ENCODE results near the gene ELOVL5.

The ELOVL5 gene

DNA sequence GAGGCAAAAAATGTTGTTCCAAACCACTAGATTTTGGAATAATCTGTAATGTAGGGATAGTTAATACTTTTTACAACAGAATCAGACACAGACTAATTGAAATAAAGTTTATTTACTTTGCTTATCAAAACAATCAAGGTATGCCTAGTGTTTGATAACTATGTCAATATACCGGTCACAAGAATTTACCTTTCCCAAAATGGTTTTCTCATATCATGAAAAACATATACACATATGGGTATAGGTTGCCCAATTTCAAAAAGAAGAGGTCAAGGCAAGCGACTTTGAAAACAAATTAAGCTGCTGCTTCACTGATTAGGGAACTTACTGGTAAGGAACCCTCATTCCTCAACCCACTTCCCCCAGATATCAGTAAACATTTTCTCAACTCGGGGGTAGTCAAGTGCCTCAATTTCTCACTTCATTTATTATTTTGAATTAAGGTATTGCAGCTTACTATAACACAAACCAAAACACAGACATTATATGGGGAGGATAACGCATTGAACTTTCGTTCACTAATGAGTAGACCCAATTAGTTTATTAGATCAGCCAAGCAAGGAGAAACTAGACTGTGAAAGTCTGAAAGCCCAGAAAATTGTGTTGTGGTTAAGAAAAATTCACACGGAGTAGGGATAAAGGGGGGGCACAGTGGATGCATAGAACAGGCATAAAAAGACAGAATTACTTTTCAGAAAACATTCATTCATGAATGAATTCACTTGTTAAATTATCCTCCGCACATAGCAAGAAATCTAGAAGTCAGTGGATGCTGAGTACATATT lies 9.0 kb upstream of the ELOVL5 start:
- Histone ChIP-seq H3K27me3 (ENCODE audit: insufficient read depth, poor library complexity, severe bottlenecking) (no peaks in the 10 kb centered on the region), H3K27ac (replicated peaks) (no peak overlapping the region), H3K4me3 (replicated peaks; ENCODE audit: insufficient read depth, low read length) (no peak overlapping the region)
- DNase-seq (ENCODE audit: low read depth in 1 of 2, low spot score in 1 of 2): no peak
- TF ChIP-seq GABPA (IDR thresholded peaks at IDR 0.05; ENCODE audit: low read depth) (no peak), CTCF (IDR thresholded peaks at IDR 0.05; ENCODE audit: insufficient read depth, low read length) (no peak), SPI1 (IDR thresholded peaks at IDR 0.05; ENCODE audit: borderline replicate concordance, low read depth) (no peak), POLR2AphosphoS5 (IDR thresholded peaks at IDR 0.05; ENCODE audit: low read depth) (no peak)
- TF ChIP-seq, protein P1, sequence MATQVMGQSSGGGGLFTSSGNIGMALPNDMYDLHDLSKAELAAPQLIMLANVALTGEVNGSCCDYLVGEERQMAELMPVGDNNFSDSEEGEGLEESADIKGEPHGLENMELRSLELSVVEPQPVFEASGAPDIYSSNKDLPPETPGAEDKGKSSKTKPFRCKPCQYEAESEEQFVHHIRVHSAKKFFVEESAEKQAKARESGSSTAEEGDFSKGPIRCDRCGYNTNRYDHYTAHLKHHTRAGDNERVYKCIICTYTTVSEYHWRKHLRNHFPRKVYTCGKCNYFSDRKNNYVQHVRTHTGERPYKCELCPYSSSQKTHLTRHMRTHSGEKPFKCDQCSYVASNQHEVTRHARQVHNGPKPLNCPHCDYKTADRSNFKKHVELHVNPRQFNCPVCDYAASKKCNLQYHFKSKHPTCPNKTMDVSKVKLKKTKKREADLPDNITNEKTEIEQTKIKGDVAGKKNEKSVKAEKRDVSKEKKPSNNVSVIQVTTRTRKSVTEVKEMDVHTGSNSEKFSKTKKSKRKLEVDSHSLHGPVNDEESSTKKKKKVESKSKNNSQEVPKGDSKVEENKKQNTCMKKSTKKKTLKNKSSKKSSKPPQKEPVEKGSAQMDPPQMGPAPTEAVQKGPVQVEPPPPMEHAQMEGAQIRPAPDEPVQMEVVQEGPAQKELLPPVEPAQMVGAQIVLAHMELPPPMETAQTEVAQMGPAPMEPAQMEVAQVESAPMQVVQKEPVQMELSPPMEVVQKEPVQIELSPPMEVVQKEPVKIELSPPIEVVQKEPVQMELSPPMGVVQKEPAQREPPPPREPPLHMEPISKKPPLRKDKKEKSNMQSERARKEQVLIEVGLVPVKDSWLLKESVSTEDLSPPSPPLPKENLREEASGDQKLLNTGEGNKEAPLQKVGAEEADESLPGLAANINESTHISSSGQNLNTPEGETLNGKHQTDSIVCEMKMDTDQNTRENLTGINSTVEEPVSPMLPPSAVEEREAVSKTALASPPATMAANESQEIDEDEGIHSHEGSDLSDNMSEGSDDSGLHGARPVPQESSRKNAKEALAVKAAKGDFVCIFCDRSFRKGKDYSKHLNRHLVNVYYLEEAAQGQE (IDR thresholded peaks at IDR 0.05; ENCODE audit: insufficient replicate concordance, low read depth): no peak

GRCh38 chr6:53353624-53354023 lies 4.9 kb upstream of the ELOVL5 start:
- no peaks in the 10 kb centered on the region for H3K27me3 ChIP-seq (ENCODE audit: insufficient read depth, poor library complexity, severe bottlenecking)

GRCh38 chr6:53352360-53352759 lies 3.6 kb upstream of the ELOVL5 start:
- no peak for DNase-seq (ENCODE audit: low read depth in 1 of 2, low spot score in 1 of 2)
- no peaks in the 10 kb centered on the region for H3K27me3 ChIP-seq (ENCODE audit: insufficient read depth, poor library complexity, severe bottlenecking)
- no peak overlapping the region for H3K4me3 ChIP-seq (replicated peaks; ENCODE audit: insufficient read depth, low read length)
- TF ChIP-seq POLR2AphosphoS5 (IDR thresholded peaks at IDR 0.05; ENCODE audit: low read depth) (no peak), SPI1 (IDR thresholded peaks at IDR 0.05; ENCODE audit: borderline replicate concordance, low read depth) (no peak), GABPA (IDR thresholded peaks at IDR 0.05; ENCODE audit: low read depth) (no peak), CTCF (IDR thresholded peaks at IDR 0.05; ENCODE audit: insufficient read depth, low read length) (no peak)
- TF ChIP-seq, protein P1 (IDR thresholded peaks at IDR 0.05; ENCODE audit: insufficient replicate concordance, low read depth): no peak
- H3K27ac ChIP-seq (replicated peaks): no peak overlapping the region

More at GRCh38 chr6:53353624-53354023, 4.9 kb upstream of the ELOVL5 start:
- no peak for TF ChIP-seq SPI1 (IDR thresholded peaks at IDR 0.05; ENCODE audit: borderline replicate concordance, low read depth)
- TF ChIP-seq, protein P1 (IDR thresholded peaks at IDR 0.05; ENCODE audit: insufficient replicate concordance, low read depth): no peak
- TF ChIP-seq GABPA (IDR thresholded peaks at IDR 0.05; ENCODE audit: low read depth): no peak
- TF ChIP-seq POLR2AphosphoS5 (IDR thresholded peaks at IDR 0.05; ENCODE audit: low read depth): no peak
- TF ChIP-seq CTCF (IDR thresholded peaks at IDR 0.05; ENCODE audit: insufficient read depth, low read length): no peak
- DNase-seq (ENCODE audit: low read depth in 1 of 2, low spot score in 1 of 2): no peak
- Histone ChIP-seq H3K4me3 (replicated peaks; ENCODE audit: insufficient read depth, low read length) (no peak overlapping the region), H3K27ac (replicated peaks) (no peak overlapping the region)
